Ishikawa (cell line): ENCODE results near the gene SPATA21.

Source experiments
- CEBPB ChIP-seq: IDR thresholded peaks from 2 replicates; pipeline ENCODE4 v1.6.1; 2012
- CREB1 ChIP-seq: IDR thresholded peaks from 2 replicates; pipeline ENCODE4 v1.6.1; 2012; ENCODE audit warnings: low read depth
- EGR1 ChIP-seq: IDR thresholded peaks from 2 replicates; pipeline ENCODE4 v1.6.1; 2012
- EP300 ChIP-seq: IDR thresholded peaks from 2 replicates; pipeline ENCODE4 v1.6.1; 2012; ENCODE audit warnings: borderline replicate concordance
- FOXM1 ChIP-seq: IDR thresholded peaks from 2 replicates; pipeline ENCODE4 v1.6.1; 2012; ENCODE audit warnings: low read depth, borderline replicate concordance
- MAX ChIP-seq: IDR thresholded peaks from 2 replicates; pipeline ENCODE4 v1.6.1; 2012
- NFIC ChIP-seq: IDR thresholded peaks from 2 replicates; pipeline ENCODE4 v1.6.1; 2012
- RAD21 ChIP-seq: IDR thresholded peaks from 2 replicates; pipeline ENCODE4 v1.6.1; 2012; ENCODE audit warnings: low read depth
- REST ChIP-seq: IDR thresholded peaks from 2 replicates; pipeline ENCODE4 v1.6.1; 2012; ENCODE audit warnings: low read depth, mild to moderate bottlenecking
- TAF1 ChIP-seq: IDR thresholded peaks from 2 replicates; pipeline ENCODE4 v1.6.1; 2012; ENCODE audit warnings: low read depth, mild to moderate bottlenecking
- TCF12 ChIP-seq: IDR thresholded peaks from 2 replicates; pipeline ENCODE4 v1.6.1; 2012; ENCODE audit warnings: low read depth
- TEAD4 ChIP-seq: IDR thresholded peaks from 2 replicates; pipeline ENCODE4 v1.6.1; 2012
- USF1 ChIP-seq: IDR thresholded peaks from 2 replicates; pipeline ENCODE4 v1.6.1; 2012
- YY1 ChIP-seq: IDR thresholded peaks from 2 replicates; pipeline ENCODE4 v1.6.1; 2012; ENCODE audit warnings: low read depth
- ZBTB7A ChIP-seq: IDR thresholded peaks from 2 replicates; pipeline ENCODE4 v1.6.1; 2012; ENCODE audit warnings: low read depth

The SPATA21 gene

GRCh38 chr1:16405441-16405840 is 31.8 kb downstream of the SPATA21 start:
- TF ChIP-seq TEAD4 (no peak), CEBPB (no peak), RAD21 (no peak)

- TF ChIP-seq TAF1: no peak
- no peak for TF ChIP-seq EGR1
- TF ChIP-seq USF1: no peak
- TF ChIP-seq YY1: no peak
These were observed 34.5 kb downstream of the SPATA21 start for GRCh38 chr1:16402742-16403141.

GRCh38 chr1:16398371-16398953 is 38.8 kb downstream of the SPATA21 start:
- TF ChIP-seq TAF1 (no peak), TEAD4 (no peak), YY1 (no peak), NFIC (no peak), RAD21 (no peak), EGR1 (no peak)

- TF ChIP-seq TCF12 (no peak), ZBTB7A (no peak), CEBPB (no peak)
These were observed 40.1 kb downstream of the SPATA21 start for GRCh38 chr1:16397120-16397519.

- no peak for TF ChIP-seq CREB1
- no peak for TF ChIP-seq RAD21
- TF ChIP-seq REST: no peak
- no peak for TF ChIP-seq TAF1
- TF ChIP-seq CEBPB: no peak
These were observed 40.6 kb downstream of the SPATA21 start for GRCh38 chr1:16396591-16396990.

- TF ChIP-seq NFIC (no peak), TCF12 (no peak), TEAD4 (no peak), ZBTB7A (no peak), CREB1 (no peak), FOXM1 (no peak), EP300 (no peak), RAD21 (no peak), USF1 (no peak), YY1 (no peak), TAF1 (no peak)
These were observed 42.2 kb downstream of the SPATA21 start for GRCh38 chr1:16394977-16395376.

GRCh38 chr1:16393570-16394521 is 43.4 kb downstream of the SPATA21 start:
- TF ChIP-seq MAX (no peak), RAD21 (no peak), CREB1 (no peak), TAF1 (no peak), TEAD4 (no peak), NFIC (no peak), CEBPB (no peak), EGR1 (no peak), EP300 (no peak), FOXM1 (no peak), TCF12 (no peak), ZBTB7A (no peak), REST (no peak), YY1 (no peak), USF1 (no peak)
